Left lung (tissue), 10 donors: Measurements from ENCODE around the gene ST8SIA2. TPM values are rescaled to one million over a fixed set of nuclear protein-coding genes. Genes with fewer than 3 reads are reported as not detected.

Source experiments
- ATAC-seq: fragments of 200-7000 bp; cut with Tn5 transposase; one replicate; pipeline ENCODE4 v1.9.1; 2020; ENCODE audit warnings: moderate library complexity
- DNase-seq, 4 donors: peaks; one replicate each; pipeline ENCODE4 v3.0.0-alpha.2; 2013 to 2020
- H3K27ac ChIP-seq, 2 donors: fragments of 200-600 bp; sonication (generic) in 1 of 2; one replicate each; pipeline versions ENCODE4 v1.5.0 to v1.8.0; 2020 to 2021
- H3K27me3 ChIP-seq, 2 donors: fragments of 200-600 bp; sonication (generic) in 1 of 2; one replicate each; pipeline versions ENCODE4 v1.5.0 to v1.8.0; 2020 to 2021
- H3K36me3 ChIP-seq, 2 donors: fragments of 200-600 bp; sonication (generic) in 1 of 2; one replicate each; pipeline versions ENCODE4 v1.5.0 to v1.8.0; 2020 to 2021
- H3K4me1 ChIP-seq, 2 donors: fragments of 200-600 bp; one replicate each; pipeline ENCODE4 v1.8.0; 2021
- H3K4me3 ChIP-seq, 2 donors: fragments of 200-600 bp; sonication (generic) in 1 of 2; one replicate each; pipeline versions ENCODE4 v1.5.0 to v1.8.0; 2020 to 2021; ENCODE audit warnings: mild to moderate bottlenecking in 1 of 2
- H3K9me3 ChIP-seq, 2 donors: fragments of 200-600 bp; sonication (generic) in 1 of 2; one replicate each; pipeline versions ENCODE4 v1.5.0 to v1.8.0; 2020 to 2021
- intact Hi-C, 2 donors: fragments of 100-400 bp; cut with DNase I; formaldehyde crosslinking; loops; one replicate each; pipeline versions ENCODE4 v1.11.2 to v1.14.2; 2022
- polyA plus RNA-seq, 6 donors: library from polyadenylated mRNA; unstranded; fragments of 120-200 nt; gene quantifications; one replicate each; pipeline ENCODE4 v1.2.1, GENCODE V29; 2013; ENCODE audit not compliant: insufficient read length in 6 of 6
- total RNA-seq, 2 donors: library from RNA; stranded (reverse); fragmentation: NEBNext Ultra II Directional; extraction: Animal tissue kit (Norgen Biotek cat#: 25700); gene quantifications; one replicate each; pipeline ENCODE4 v1.2.1, GENCODE V29; 2021
- TF ChIP-seq, protein P1 (sequence below), 2 donors: fragments of 200-600 bp; sonication (generic) in 1 of 2; IDR thresholded peaks; one replicate each; pipeline versions ENCODE4 v1.5.0 to v1.8.0; 2021; ENCODE audit warnings: antibody characterized with exemption in 2 of 2
- donor health status: DM: no; HTN: yes; CAD: no.
- donor health status: DM: no; HTN: no; CAD: no.

ST8SIA2 gene
- total and polyA plus RNA-seq, 8 donors = 0.50 to 6.1 (median 4.7) TPM; not detected in 1

DNA sequence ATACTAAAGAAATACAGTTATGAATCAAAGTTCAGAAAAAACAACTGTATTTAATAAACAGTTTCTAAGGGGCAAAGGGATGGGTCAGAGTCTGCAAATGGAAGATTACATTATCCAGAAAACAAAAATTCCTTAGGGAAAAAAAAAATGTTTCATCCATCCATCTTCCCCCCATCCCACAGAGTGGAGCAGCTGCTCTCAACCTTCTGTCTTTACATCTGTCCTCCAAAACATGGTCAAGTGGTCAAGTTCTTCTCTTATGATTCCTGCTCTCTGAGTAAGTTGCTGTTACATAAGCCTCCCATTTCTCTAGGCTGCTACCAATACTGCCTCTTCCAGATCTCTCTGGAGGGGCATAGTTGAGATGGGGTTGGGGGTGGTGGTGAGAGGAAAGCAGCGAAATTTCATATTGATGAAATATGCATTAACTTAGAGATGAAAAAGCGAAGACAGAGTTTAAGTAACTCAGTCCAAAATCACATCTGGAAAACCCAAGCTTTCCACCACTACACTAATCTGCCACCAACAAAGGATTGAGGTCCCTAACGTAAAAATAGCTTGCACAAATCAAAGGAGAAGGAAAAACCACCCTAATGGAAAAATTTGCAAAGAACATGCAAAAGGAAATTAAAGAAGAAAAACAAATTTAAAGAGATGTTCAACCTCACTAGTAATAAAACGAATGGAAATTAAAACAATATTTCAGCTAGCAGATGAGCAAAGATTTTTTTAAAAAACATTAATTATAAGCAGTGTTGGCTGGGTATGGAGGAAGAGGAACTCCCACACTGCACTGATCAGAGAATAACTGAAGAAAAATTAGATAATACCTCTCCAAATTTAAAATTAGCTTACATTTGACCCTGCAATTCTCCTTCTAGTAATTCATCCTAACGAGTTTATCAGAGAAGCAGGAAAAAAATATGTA is 109.5 kb downstream of the ST8SIA2 start:
- no peaks in the 10 kb centered on the region for H3K36me3 ChIP-seq
- peaks cover 0 to 8% of the 10 kb centered on the region in 2 donors for H3K9me3 ChIP-seq
- peaks cover 0 to 16% of the 10 kb centered on the region in 2 donors for H3K27me3 ChIP-seq
- TF ChIP-seq, protein P1, sequence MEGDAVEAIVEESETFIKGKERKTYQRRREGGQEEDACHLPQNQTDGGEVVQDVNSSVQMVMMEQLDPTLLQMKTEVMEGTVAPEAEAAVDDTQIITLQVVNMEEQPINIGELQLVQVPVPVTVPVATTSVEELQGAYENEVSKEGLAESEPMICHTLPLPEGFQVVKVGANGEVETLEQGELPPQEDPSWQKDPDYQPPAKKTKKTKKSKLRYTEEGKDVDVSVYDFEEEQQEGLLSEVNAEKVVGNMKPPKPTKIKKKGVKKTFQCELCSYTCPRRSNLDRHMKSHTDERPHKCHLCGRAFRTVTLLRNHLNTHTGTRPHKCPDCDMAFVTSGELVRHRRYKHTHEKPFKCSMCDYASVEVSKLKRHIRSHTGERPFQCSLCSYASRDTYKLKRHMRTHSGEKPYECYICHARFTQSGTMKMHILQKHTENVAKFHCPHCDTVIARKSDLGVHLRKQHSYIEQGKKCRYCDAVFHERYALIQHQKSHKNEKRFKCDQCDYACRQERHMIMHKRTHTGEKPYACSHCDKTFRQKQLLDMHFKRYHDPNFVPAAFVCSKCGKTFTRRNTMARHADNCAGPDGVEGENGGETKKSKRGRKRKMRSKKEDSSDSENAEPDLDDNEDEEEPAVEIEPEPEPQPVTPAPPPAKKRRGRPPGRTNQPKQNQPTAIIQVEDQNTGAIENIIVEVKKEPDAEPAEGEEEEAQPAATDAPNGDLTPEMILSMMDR (IDR thresholded peaks at IDR 0.05) = no peak
- intact Hi-C loops = no loop called here
- no peaks in the 10 kb centered on the region for H3K4me1 ChIP-seq
- DNase-seq = no peak
- ATAC-seq = no peak
- H3K27ac ChIP-seq = no peak overlapping the region
- H3K4me3 ChIP-seq = no peak overlapping the region

DNA sequence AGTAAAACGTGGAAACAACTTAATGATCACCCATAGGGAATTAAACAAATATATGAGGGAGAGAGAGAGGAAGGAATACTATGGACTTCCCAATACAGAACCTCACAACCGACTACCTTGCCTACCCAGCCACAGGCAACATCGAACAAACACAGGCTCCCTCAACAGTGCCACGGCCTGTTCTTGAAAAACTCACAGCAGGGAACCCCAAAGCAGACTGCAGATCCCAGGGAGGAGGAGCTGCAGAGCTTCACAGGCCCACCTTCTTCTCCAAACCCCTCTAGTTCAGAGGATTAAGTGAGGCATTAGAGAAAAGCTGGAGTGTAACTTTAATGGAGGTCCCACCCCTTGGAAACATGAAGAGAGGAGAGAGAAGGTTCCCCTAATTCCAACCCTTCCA is 110.2 kb downstream of the ST8SIA2 start:
- Histone ChIP-seq H3K27ac (no peak overlapping the region), H3K9me3 (peaks cover 0 to 8% of the 10 kb centered on the region in 2 donors), H3K4me3 (no peak overlapping the region), H3K4me1 (no peaks in the 10 kb centered on the region), H3K36me3 (no peaks in the 10 kb centered on the region), H3K27me3 (peaks cover 0 to 10% of the 10 kb centered on the region in 2 donors)
- TF ChIP-seq, protein P1 (IDR thresholded peaks at IDR 0.05) = no peak
- intact Hi-C loops = no loop called here
- ATAC-seq (no peak), DNase-seq (no peak)

- no peaks in the 10 kb centered on the region for H3K36me3 ChIP-seq
- no peaks in the 10 kb centered on the region for H3K27me3 ChIP-seq
- intact Hi-C loops = no loop called here
- peak in 1 of 4 donors; percentile 30 for DNase-seq
- H3K4me3 ChIP-seq = no peak overlapping the region
- H3K4me1 ChIP-seq = no peaks in the 10 kb centered on the region
- H3K9me3 ChIP-seq = peaks cover 0 to 8% of the 10 kb centered on the region in 2 donors
- TF ChIP-seq, protein P1 (IDR thresholded peaks at IDR 0.05) = no peak
- no peak for ATAC-seq
- H3K27ac ChIP-seq = no peak overlapping the region
Observed at GRCh38 chr15:92505611-92506010, 111.9 kb downstream of the ST8SIA2 start.

GRCh38 chr15:92506506-92506905 is 112.8 kb downstream of the ST8SIA2 start:
- ATAC-seq = no peak

More at GRCh38 chr15:92506506-92506905, 112.8 kb downstream of the ST8SIA2 start:
- Histone ChIP-seq H3K4me3 (no peak overlapping the region), H3K27ac (no peak overlapping the region), H3K36me3 (no peaks in the 10 kb centered on the region), H3K9me3 (peaks cover 0 to 8% of the 10 kb centered on the region in 2 donors), H3K4me1 (no peaks in the 10 kb centered on the region), H3K27me3 (no peaks in the 10 kb centered on the region)
- TF ChIP-seq, protein P1 (IDR thresholded peaks at IDR 0.05) = no peak
- intact Hi-C loops = no loop called here
- no peak for DNase-seq
